OCI-LY3 (cell line): ENCODE data around the gene SLC3A2.

ENCODE experiments used
- H2AFZ ChIP-seq: fragments of 200-600, 300-600 bp; shearing (Covaris generic); 2 replicates; pipeline ENCODE4 v1.6.0; 2014; ENCODE audit warnings: antibody characterized with exemption, low read depth, low read length
- H3K27ac ChIP-seq: fragments of 200-600, 300-600 bp; sonication (generic); 2 replicates; pipeline ENCODE4 v1.5.1; 2014; ENCODE audit warnings: mild to moderate bottlenecking, low read length, moderate library complexity, mixed read lengths
- H3K27me3 ChIP-seq: fragments of 200-600, 300-600 bp; sonication (generic); 2 replicates; pipeline ENCODE4 v1.6.1; 2014; ENCODE audit warnings: low read depth, low read length, mixed read lengths
- H3K36me3 ChIP-seq: fragments of 200-600, 300-600 bp; sonication (generic); replicated peaks from 2 replicates; pipeline ENCODE3; 2014; ENCODE audit warnings: low read depth, low read length, mixed read lengths
- H3K4me1 ChIP-seq: fragments of 300-600, 200-600 bp; sonication (generic); 2 replicates; pipeline ENCODE4 v1.6.1; 2014; ENCODE audit warnings: low read length, mixed read lengths
- H3K4me2 ChIP-seq: fragments of 200-600, 300-600 bp; sonication (generic); 2 replicates; pipeline ENCODE4 v1.6.1; 2014; ENCODE audit warnings: low read length, mixed read lengths
- H3K4me3 ChIP-seq: fragments of 300-600, 200-600 bp; sonication (generic); 2 replicates; pipeline ENCODE4 v1.5.1; 2014; ENCODE audit warnings: antibody characterized with exemption, mild to moderate bottlenecking, low read length, moderate library complexity
- H3K79me2 ChIP-seq: fragments of 300-600, 200-600 bp; shearing (Covaris generic); 2 replicates; pipeline ENCODE4 v1.6.1; 2014; ENCODE audit warnings: mild to moderate bottlenecking, low read length, mixed read lengths
- H3K9ac ChIP-seq: fragments of 300-600, 200-600 bp; shearing (Covaris generic); 2 replicates; pipeline ENCODE4 v1.6.0; 2014; ENCODE audit warnings: mild to moderate bottlenecking, low read length, moderate library complexity
- H3K9me3 ChIP-seq: fragments of 200-600, 300-600 bp; shearing (Covaris generic); 2 replicates; pipeline ENCODE4 v1.6.1; 2014; ENCODE audit warnings: low read length, mixed read lengths; ENCODE audit not compliant: insufficient read depth
- H4K20me1 ChIP-seq: fragments of 200-600, 300-600 bp; sonication (generic); 2 replicates; pipeline ENCODE4 v1.6.1; 2016; ENCODE audit warnings: low read length, mixed read lengths; ENCODE audit not compliant: insufficient read depth
- CTCF ChIP-seq: fragments of 200-600, 300-600 bp; sonication (generic); IDR thresholded peaks from 2 replicates; pipeline ENCODE4 v1.5.1; 2014; ENCODE audit warnings: antibody characterized with exemption, low read length, low read depth
- EZH2phosphoT487 ChIP-seq: fragments of 200-600 bp; shearing (Covaris generic); IDR thresholded peaks from 2 replicates; pipeline ENCODE4 v1.6.1; 2018; ENCODE audit warnings: antibody characterized with exemption, mixed run types, low read depth

The SLC3A2 gene

GRCh38 chr11:62889126-62889483 is 8.4 kb downstream of the SLC3A2 start:
- Histone ChIP-seq H3K27ac (no peak overlapping the region), H3K36me3 (peaks cover 55% of the 10 kb centered on the region), H3K9me3 (no peaks in the 10 kb centered on the region), H3K4me1 (no peaks in the 10 kb centered on the region), H3K4me2 (no peak overlapping the region), H2AFZ (no peak overlapping the region), H3K27me3 (no peaks in the 10 kb centered on the region), H3K4me3 (no peak overlapping the region), H3K9ac (no peak overlapping the region), H3K79me2 (peaks cover 21% of the 10 kb centered on the region), H4K20me1 (peaks cover 46% of the 10 kb centered on the region)
- TF ChIP-seq CTCF (no peak), EZH2phosphoT487 (no peak)

- H3K27me3 ChIP-seq = no peaks in the 10 kb centered on the region
- H3K79me2 ChIP-seq = peaks cover 16% of the 10 kb centered on the region
- H3K4me3 ChIP-seq = no peak overlapping the region
- no peak overlapping the region for H3K9ac ChIP-seq
- H3K27ac ChIP-seq = no peak overlapping the region
- H3K4me2 ChIP-seq = no peak overlapping the region
- H3K36me3 ChIP-seq = peaks cover 50% of the 10 kb centered on the region
- H2AFZ ChIP-seq = no peak overlapping the region
- peaks cover 46% of the 10 kb centered on the region for H4K20me1 ChIP-seq
- H3K4me1 ChIP-seq = no peaks in the 10 kb centered on the region
- H3K9me3 ChIP-seq = no peaks in the 10 kb centered on the region
- TF ChIP-seq EZH2phosphoT487 (no peak), CTCF (no peak)
Measured at GRCh38 chr11:62889484-62890437, 9.1 kb downstream of the SLC3A2 start.

- Histone ChIP-seq H3K4me3 (no peak overlapping the region), H3K36me3 (peaks cover 27% of the 10 kb centered on the region), H3K4me2 (no peak overlapping the region), H3K9me3 (no peaks in the 10 kb centered on the region), H4K20me1 (peaks cover 24% of the 10 kb centered on the region), H3K27me3 (no peaks in the 10 kb centered on the region), H2AFZ (no peak overlapping the region), H3K79me2 (no peaks in the 10 kb centered on the region), H3K27ac (no peak overlapping the region), H3K9ac (no peak overlapping the region), H3K4me1 (no peaks in the 10 kb centered on the region)
- no peak for TF ChIP-seq CTCF
- no peak for TF ChIP-seq EZH2phosphoT487
Measured at GRCh38 chr11:62892077-62892922, 11.6 kb downstream of the SLC3A2 start.

- Histone ChIP-seq H4K20me1 (no peaks in the 10 kb centered on the region), H3K4me2 (no peak overlapping the region), H3K27me3 (peaks cover 5% of the 10 kb centered on the region; the same call in 1 of the 2 replicates), H3K9me3 (no peaks in the 10 kb centered on the region), H3K4me3 (no peak overlapping the region), H3K79me2 (no peaks in the 10 kb centered on the region), H3K9ac (no peak overlapping the region), H3K27ac (no peak overlapping the region), H3K4me1 (no peaks in the 10 kb centered on the region), H3K36me3 (no peaks in the 10 kb centered on the region), H2AFZ (no peak overlapping the region)
- TF ChIP-seq CTCF (no peak), EZH2phosphoT487 (no peak)
Measured at GRCh38 chr11:62895501-62895900, 14.8 kb downstream of the SLC3A2 start.
